Liver (tissue), 9 donors: ENCODE data around the gene PLEKHA6. TPM values are rescaled to one million over a fixed set of nuclear protein-coding genes. Genes with fewer than 3 reads are reported as not detected.

ENCODE experiments used
- DNase-seq: peaks from one replicate; pipeline ENCODE4 v3.0.0-alpha.2; 2017; ENCODE audit warnings: low spot score
- H3K27ac ChIP-seq, 2 donors: one replicate each; pipeline ENCODE4 v1.7.0; 2013; ENCODE audit warnings: inconsistent platforms in 2 of 2, low read length in 2 of 2, control low read depth in 1 of 2, low read depth in 1 of 2, mild to moderate bottlenecking in 1 of 2
- H3K27me3 ChIP-seq, 4 donors: one replicate each; pipeline versions ENCODE4 v1.6.1 to v1.7.0; 2013; ENCODE audit warnings: low read length in 3 of 4, inconsistent platforms in 1 of 4, mild to moderate bottlenecking in 1 of 4, moderate library complexity in 1 of 4; ENCODE audit not compliant: control insufficient read depth in 4 of 4, insufficient read depth in 4 of 4
- H3K36me3 ChIP-seq, 4 donors: one replicate each; pipeline versions ENCODE4 v1.6.1 to v1.7.0; 2013; ENCODE audit warnings: low read length in 3 of 4, mild to moderate bottlenecking in 3 of 4, low read depth in 1 of 4, moderate library complexity in 1 of 4; ENCODE audit not compliant: control insufficient read depth in 4 of 4, insufficient read depth in 3 of 4
- H3K4me1 ChIP-seq, 4 donors: one replicate each; pipeline versions ENCODE4 v1.6.1 to v1.7.0; 2013; ENCODE audit warnings: low read length in 3 of 4, mild to moderate bottlenecking in 3 of 4, moderate library complexity in 1 of 4; ENCODE audit not compliant: control insufficient read depth in 4 of 4, insufficient read depth in 4 of 4
- H3K4me3 ChIP-seq, 3 donors: one replicate each; pipeline versions ENCODE4 v1.6.1 to v1.7.0; 2013; ENCODE audit warnings: low read length in 3 of 3, control low read depth in 1 of 3, low read depth in 1 of 3, mild to moderate bottlenecking in 1 of 3
- H3K9ac ChIP-seq, 2 donors: one replicate each; pipeline ENCODE4 v1.7.0; 2013; ENCODE audit warnings: low read length in 2 of 2, mild to moderate bottlenecking in 2 of 2, moderate library complexity in 2 of 2, control low read depth in 1 of 2, low read depth in 1 of 2
- H3K9me3 ChIP-seq, 4 donors: one replicate each; pipeline versions ENCODE4 v1.6.1 to v1.7.0; 2013; ENCODE audit warnings: low read length in 3 of 4; ENCODE audit not compliant: control insufficient read depth in 4 of 4
- ATF3 ChIP-seq: IDR thresholded peaks from 2 replicates; pipeline ENCODE4 v1.6.1; 2016; ENCODE audit warnings: antibody characterized with exemption
- CTCF ChIP-seq: fragments of 150-350 bp; IDR thresholded peaks from 2 replicates; pipeline ENCODE4 v1.5.1; 2017; ENCODE audit warnings: improper control_type of control experiment, low read depth, low read length; ENCODE audit not compliant: missing input control
- EGR1 ChIP-seq, 2 donors: IDR thresholded peaks; 2 replicates each; pipeline ENCODE4 v1.6.1; 2016 to 2018; ENCODE audit warnings: antibody characterized with exemption in 2 of 2, low read depth in 2 of 2
- FOXA1 ChIP-seq: IDR thresholded peaks from 2 replicates; pipeline ENCODE4 v1.6.1; 2016; ENCODE audit warnings: antibody characterized with exemption
- FOXA2 ChIP-seq: IDR thresholded peaks from 2 replicates; pipeline ENCODE4 v1.6.1; 2016; ENCODE audit warnings: antibody characterized with exemption
- HNF4A ChIP-seq, 2 donors: conservative IDR thresholded peaks; 2 replicates each; pipeline ENCODE4 v1.6.1; 2016; ENCODE audit warnings: antibody characterized with exemption in 2 of 2, mild to moderate bottlenecking in 2 of 2
- HNF4G ChIP-seq: IDR thresholded peaks from 2 replicates; pipeline ENCODE4 v1.6.1; 2016; ENCODE audit warnings: antibody characterized with exemption
- JUND ChIP-seq, 2 donors: IDR thresholded peaks; 2 replicates each; pipeline ENCODE4 v1.6.1; 2016; ENCODE audit warnings: antibody characterized with exemption in 2 of 2
- MAX ChIP-seq: IDR thresholded peaks from 2 replicates; pipeline ENCODE4 v1.6.1; 2016; ENCODE audit warnings: antibody characterized with exemption
- NR2F2 ChIP-seq: IDR thresholded peaks from 2 replicates; pipeline ENCODE4 v1.6.1; 2016; ENCODE audit warnings: antibody characterized with exemption
- RAD21 ChIP-seq, 2 donors: IDR thresholded peaks; 2 replicates each; pipeline ENCODE4 v1.6.1; 2016; ENCODE audit warnings: antibody characterized with exemption in 2 of 2, mild to moderate bottlenecking in 2 of 2
- REST ChIP-seq: IDR thresholded peaks from 2 replicates; pipeline ENCODE4 v1.6.1; 2016; ENCODE audit warnings: antibody characterized with exemption, mild to moderate bottlenecking
- SP1 ChIP-seq: IDR thresholded peaks from 2 replicates; pipeline ENCODE4 v1.6.1; 2018; ENCODE audit warnings: antibody characterized with exemption, mild to moderate bottlenecking
- TAF1 ChIP-seq: conservative IDR thresholded peaks from 2 replicates; pipeline ENCODE4 v1.6.1; 2016; ENCODE audit warnings: antibody characterized with exemption, mild to moderate bottlenecking
- YY1 ChIP-seq: IDR thresholded peaks from 2 replicates; pipeline ENCODE4 v1.6.1; 2016; ENCODE audit warnings: antibody characterized with exemption, mild to moderate bottlenecking
- ZBTB33 ChIP-seq: IDR thresholded peaks from 2 replicates; pipeline ENCODE4 v1.6.1; 2016; ENCODE audit warnings: antibody characterized with exemption
- WGBS: extraction: QIAGEN DNeasy Blood & Tissue Kit; methylation state at CpG from one replicate; pipeline ENCODE4 v1.1.7; 2013; 5-methylcytosine and 5-hydroxymethylcytosine counted together
- polyA plus RNA-seq, 2 donors: library from polyadenylated mRNA; stranded (reverse) in 1 of 2; unstranded in 1 of 2; fragments of 200-250 nt in 1 of 2; fragments of >200 nt in 1 of 2; fragmentation: Nextera tagmentation in 1 of 2; extraction: Ambion mirVana in 1 of 2; gene quantifications; one replicate each; pipeline versions ENCODE4 v1.2.1 to v1.2.3, GENCODE V29; 2013 to 2015
- total RNA-seq, 2 donors: library from RNA; depleted of rRNA; stranded (reverse); fragments of >200 nt; gene quantifications; one replicate each; pipeline ENCODE4 v1.2.3, GENCODE V29; 2014
- donor health status: healthy.
- donor health status: healthy.
- donor health status: healthy.
- donor health status: healthy.
- donor health status: healthy.

The PLEKHA6 gene
- total and polyA plus RNA-seq, 4 donors = 5.3 to 12.8 (median 7.6) TPM

- no peak overlapping the region for H3K9ac ChIP-seq
- no peak overlapping the region for H3K27ac ChIP-seq
- no peak overlapping the region for H3K4me3 ChIP-seq
- H3K9me3 ChIP-seq = no peaks in the 10 kb centered on the region
- H3K4me1 ChIP-seq = peaks cover 0 to 3% (median 0%) of the 10 kb centered on the region in 4 donors
- H3K27me3 ChIP-seq = peaks cover 0 to 3% (median 0%) of the 10 kb centered on the region in 4 donors
- TF ChIP-seq HNF4A (conservative IDR thresholded peaks at IDR 0.05) (no peak), HNF4G (no peak), MAX (no peak), JUND (IDR thresholded peaks at IDR 0.05) (no peak), REST (no peak), RAD21 (IDR thresholded peaks at IDR 0.05) (no peak), EGR1 (IDR thresholded peaks at IDR 0.05; ENCODE audit: low read depth in 2 of 2) (no peak), FOXA2 (no peak), CTCF (no peak)
- H3K36me3 ChIP-seq = no peaks in the 10 kb centered on the region
- 94% methylated on average over 3 of the region's 3 CpGs for WGBS
- DNase-seq = no peak
These were observed 167.0 kb downstream of the PLEKHA6 start for GRCh38 chr1:204192589-204193352.

- Histone ChIP-seq H3K4me1 (peaks cover 0 to 3% (median 0%) of the 10 kb centered on the region in 4 donors), H3K36me3 (no peaks in the 10 kb centered on the region), H3K9ac (no peak overlapping the region), H3K4me3 (no peak overlapping the region), H3K27ac (no peak overlapping the region), H3K27me3 (peaks cover 0 to 3% (median 0%) of the 10 kb centered on the region in 4 donors), H3K9me3 (no peaks in the 10 kb centered on the region)
- no peak for DNase-seq
- TF ChIP-seq REST (no peak), EGR1 (IDR thresholded peaks at IDR 0.05; ENCODE audit: low read depth in 2 of 2) (no peak), MAX (no peak), FOXA1 (no peak), NR2F2 (no peak), SP1 (no peak), ATF3 (no peak), ZBTB33 (no peak), RAD21 (IDR thresholded peaks at IDR 0.05) (no peak), JUND (IDR thresholded peaks at IDR 0.05) (no peak), TAF1 (no peak), YY1 (no peak), HNF4A (conservative IDR thresholded peaks at IDR 0.05) (no peak), CTCF (no peak), FOXA2 (no peak)
- 94% methylated on average over 2 of the region's 2 CpGs for WGBS
These were observed 167.7 kb downstream of the PLEKHA6 start for GRCh38 chr1:204192046-204192445.
